Body of pancreas (tissue), 4 donors: ENCODE measurements around the gene CAPN5. TPM values are rescaled to one million over a fixed set of nuclear protein-coding genes. Genes with fewer than 3 reads are reported as not detected.

Experiments used
- ATAC-seq: fragments of 150-250 bp; one replicate; pipeline ENCODE4 v1.9.1; 2016
- DNase-seq, 4 donors: peaks; one replicate each; pipeline ENCODE4 v3.0.0-alpha.2; 2019
- H3K27ac ChIP-seq, 4 donors: fragments of 200-600 bp; sonication (generic); 1 replicate in 3 of 4; 2 replicates in 1 of 4; pipeline versions ENCODE4 v1.5.1 to v1.6.1; 2016 to 2019; ENCODE audit warnings: mild to moderate bottlenecking in 1 of 4, mixed read lengths in 1 of 4, moderate library complexity in 1 of 4
- H3K27me3 ChIP-seq, 2 donors: fragments of 200-600 bp; sonication (generic); one replicate each; pipeline ENCODE4 v1.6.0; 2016; ENCODE audit warnings: mild to moderate bottlenecking in 1 of 2
- H3K36me3 ChIP-seq, 2 donors: fragments of 200-600 bp; sonication (generic); replicated peaks in 1 of 2; 2 replicates each; pipeline ENCODE4 v1.5.1; 2016; ENCODE audit warnings: low read depth in 2 of 2; ENCODE audit not compliant: insufficient read depth in 1 of 2
- H3K4me1 ChIP-seq: fragments of 200-600 bp; sonication (generic); one replicate; pipeline ENCODE4 v1.6.0; 2016
- H3K4me3 ChIP-seq, 2 donors: fragments of 200-600 bp; sonication (generic); 1 replicate in 1 of 2; 2 replicates in 1 of 2; pipeline ENCODE4 v1.5.1; 2016 to 2019
- H3K9me3 ChIP-seq, 3 donors: fragments of 200-600 bp; sonication (generic); 1 replicate in 2 of 3; 2 replicates in 1 of 3; pipeline ENCODE4 v1.5.1; 2016
- POLR2A ChIP-seq, 3 donors: fragments of 450-650 bp; IDR thresholded peaks; one replicate each; pipeline ENCODE4 v1.6.1; 2016; ENCODE audit warnings: antibody characterized with exemption in 3 of 3, mild to moderate bottlenecking in 2 of 3
- WGBS, 2 donors: methylation state at CpG; one replicate each; pipeline ENCODE4 v1.1.5; 2017; 5-methylcytosine and 5-hydroxymethylcytosine counted together
- intact Hi-C: fragments of 100-400 bp; cut with DNase I; formaldehyde crosslinking; loops from one replicate; pipeline ENCODE4 v1.15.1; 2023
- total RNA-seq, 2 donors: library from RNA; depleted of rRNA; stranded (reverse); fragments of >200 nt; gene quantifications; one replicate each; pipeline ENCODE4 v1.1.0, GENCODE V29; 2016
- TF ChIP-seq, protein P1 (sequence below), 7 experiments: fragments of 450-650 bp in 4 of 7; fragments of 200-600 bp in 3 of 7; sonication (generic) in 3 of 7; IDR thresholded peaks; one replicate each; pipeline ENCODE4 v1.5.1; 2016 to 2019; ENCODE audit warnings: antibody characterized with exemption in 7 of 7

CAPN5 gene
- total RNA-seq, 2 donors from 2014 or later, result 7.8 to 13.8 TPM

DNA sequence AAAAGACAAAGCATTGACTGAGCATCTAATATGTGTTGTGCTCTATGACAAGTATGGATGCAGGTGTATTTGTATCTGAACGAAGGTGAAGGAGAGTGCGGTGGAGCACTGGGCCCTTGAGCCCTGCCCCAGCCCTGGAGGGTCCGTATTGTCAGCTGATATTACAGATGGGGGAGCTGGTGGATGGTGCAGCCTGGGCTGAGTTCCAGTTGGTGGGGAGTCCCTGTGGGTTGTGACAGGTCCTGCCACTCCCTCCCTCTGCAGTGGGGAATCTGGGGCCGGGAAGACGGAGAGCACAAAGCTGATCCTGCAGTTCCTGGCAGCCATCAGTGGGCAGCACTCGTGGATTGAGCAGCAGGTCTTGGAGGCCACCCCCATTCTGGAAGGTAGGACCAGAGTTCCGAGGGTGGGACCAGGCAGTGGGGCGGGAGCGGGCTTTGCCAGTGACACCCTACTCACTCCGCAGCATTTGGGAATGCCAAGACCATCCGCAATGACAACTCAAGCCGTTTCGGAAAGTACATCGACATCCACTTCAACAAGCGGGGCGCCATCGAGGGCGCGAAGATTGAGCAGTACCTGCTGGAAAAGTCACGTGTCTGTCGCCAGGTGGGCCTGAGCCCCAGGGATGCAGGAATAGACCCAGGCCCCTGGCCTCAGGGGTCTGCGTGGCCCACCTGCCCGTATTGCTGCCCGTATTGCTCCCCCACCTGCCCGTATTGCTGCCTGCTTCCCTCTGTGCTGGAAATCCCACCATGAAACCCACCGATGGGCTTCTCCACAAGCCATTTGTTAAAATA lies 89.8 kb downstream of the CAPN5 start:
- Histone ChIP-seq H3K4me3 (no peak overlapping the region), H3K4me1 (no peaks in the 10 kb centered on the region), H3K36me3 (no peaks in the 10 kb centered on the region), H3K27ac (no peak overlapping the region), H3K27me3 (no peaks in the 10 kb centered on the region), H3K9me3 (no peaks in the 10 kb centered on the region)
- intact Hi-C loops, result no loop called here
- ATAC-seq, result no peak
- no peak for DNase-seq
- 93 to 94% methylated on average over 16 to 26 of the region's 26 CpGs for WGBS, 2 donors
- TF ChIP-seq, protein P1, sequence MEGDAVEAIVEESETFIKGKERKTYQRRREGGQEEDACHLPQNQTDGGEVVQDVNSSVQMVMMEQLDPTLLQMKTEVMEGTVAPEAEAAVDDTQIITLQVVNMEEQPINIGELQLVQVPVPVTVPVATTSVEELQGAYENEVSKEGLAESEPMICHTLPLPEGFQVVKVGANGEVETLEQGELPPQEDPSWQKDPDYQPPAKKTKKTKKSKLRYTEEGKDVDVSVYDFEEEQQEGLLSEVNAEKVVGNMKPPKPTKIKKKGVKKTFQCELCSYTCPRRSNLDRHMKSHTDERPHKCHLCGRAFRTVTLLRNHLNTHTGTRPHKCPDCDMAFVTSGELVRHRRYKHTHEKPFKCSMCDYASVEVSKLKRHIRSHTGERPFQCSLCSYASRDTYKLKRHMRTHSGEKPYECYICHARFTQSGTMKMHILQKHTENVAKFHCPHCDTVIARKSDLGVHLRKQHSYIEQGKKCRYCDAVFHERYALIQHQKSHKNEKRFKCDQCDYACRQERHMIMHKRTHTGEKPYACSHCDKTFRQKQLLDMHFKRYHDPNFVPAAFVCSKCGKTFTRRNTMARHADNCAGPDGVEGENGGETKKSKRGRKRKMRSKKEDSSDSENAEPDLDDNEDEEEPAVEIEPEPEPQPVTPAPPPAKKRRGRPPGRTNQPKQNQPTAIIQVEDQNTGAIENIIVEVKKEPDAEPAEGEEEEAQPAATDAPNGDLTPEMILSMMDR (IDR thresholded peaks at IDR 0.05), result no peak
- TF ChIP-seq POLR2A (IDR thresholded peaks at IDR 0.05), result no peak

DNA sequence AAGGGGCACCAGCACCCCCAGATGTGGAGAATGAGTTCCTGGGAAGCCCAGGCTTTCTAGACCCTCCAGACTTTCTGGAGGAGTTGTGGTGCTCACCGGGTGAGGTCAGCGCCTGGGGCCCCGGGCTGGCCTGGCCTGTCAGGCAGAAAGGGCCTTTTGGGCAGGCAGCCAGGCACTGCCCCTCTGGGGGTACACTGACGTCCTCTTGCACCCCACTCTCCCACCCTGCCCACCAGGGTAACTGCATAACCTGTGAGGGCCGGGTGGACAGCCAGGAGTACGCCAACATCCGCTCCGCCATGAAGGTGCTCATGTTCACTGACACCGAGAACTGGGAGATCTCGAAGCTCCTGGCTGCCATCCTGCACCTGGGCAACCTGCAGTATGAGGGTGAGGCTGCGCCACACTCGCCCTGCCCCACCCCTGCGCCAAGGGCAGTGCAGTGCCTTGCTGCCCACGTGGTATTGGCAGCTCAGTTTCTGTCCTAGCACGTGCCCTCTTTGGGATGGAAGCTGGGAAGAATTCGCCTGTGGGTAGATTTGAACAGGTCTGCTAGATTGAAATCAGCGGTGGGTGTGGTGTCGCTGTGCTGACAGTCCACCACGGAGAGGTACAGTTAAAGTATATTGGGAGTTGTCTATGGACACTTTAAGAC lies 91.4 kb downstream of the CAPN5 start:
- no peaks in the 10 kb centered on the region for H3K9me3 ChIP-seq
- DNase-seq (no peak), ATAC-seq (no peak)
- intact Hi-C loops, result no loop called here
- no peak overlapping the region for H3K27ac ChIP-seq
- no peak overlapping the region for H3K4me3 ChIP-seq
- TF ChIP-seq POLR2A (IDR thresholded peaks at IDR 0.05), result no peak
- TF ChIP-seq, protein P1 (IDR thresholded peaks at IDR 0.05), result no peak
- no peaks in the 10 kb centered on the region for H3K36me3 ChIP-seq
- WGBS, 2 donors, result 87 to 92% methylated on average over 9 to 19 of the region's 19 CpGs
- H3K4me1 ChIP-seq, result no peaks in the 10 kb centered on the region
- H3K27me3 ChIP-seq, result no peaks in the 10 kb centered on the region

DNA sequence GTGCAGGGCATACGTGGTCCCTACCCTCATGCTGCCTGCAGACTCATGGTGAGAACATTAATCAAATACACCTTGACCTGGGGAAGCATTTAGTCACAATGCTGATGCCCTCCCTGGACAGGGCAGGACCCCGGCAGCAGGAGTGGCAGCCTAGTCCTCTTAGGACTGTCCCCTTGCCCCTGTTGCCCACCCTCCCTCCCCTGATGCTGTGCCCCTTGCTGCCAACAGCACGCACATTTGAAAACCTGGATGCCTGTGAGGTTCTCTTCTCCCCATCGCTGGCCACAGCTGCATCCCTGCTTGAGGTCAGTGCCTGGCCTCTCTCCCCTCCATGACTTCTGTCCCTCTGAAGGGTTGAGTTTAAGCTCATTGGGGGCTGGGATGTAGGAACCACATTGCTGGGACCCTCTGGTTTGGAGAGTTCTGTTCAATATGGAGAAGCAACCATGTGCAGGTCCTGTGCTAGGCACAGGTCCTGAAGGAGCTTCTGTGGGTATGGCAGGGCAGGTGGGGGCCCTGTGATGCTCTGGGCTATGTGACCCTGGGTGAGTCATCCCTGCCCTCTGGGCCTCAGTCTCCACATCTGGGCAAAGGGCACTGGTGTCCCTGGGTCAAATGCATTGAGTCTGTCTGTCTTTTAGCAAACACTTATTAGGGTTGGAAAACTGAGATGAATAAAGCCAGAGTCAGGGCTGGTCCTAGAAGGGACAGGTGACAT lies 92.6 kb downstream of the CAPN5 start:
- intact Hi-C loops, result no loop called here
- Histone ChIP-seq H3K9me3 (no peaks in the 10 kb centered on the region), H3K4me1 (no peaks in the 10 kb centered on the region), H3K27me3 (no peaks in the 10 kb centered on the region), H3K4me3 (no peak overlapping the region), H3K27ac (no peak overlapping the region), H3K36me3 (no peaks in the 10 kb centered on the region)
- DNase-seq (no peak), ATAC-seq (no peak)
- no peak for TF ChIP-seq POLR2A (IDR thresholded peaks at IDR 0.05)
- TF ChIP-seq, protein P1 (IDR thresholded peaks at IDR 0.05), result no peak
- 79 to 95% methylated on average over 4 of the region's 4 CpGs for WGBS, 2 donors

DNA sequence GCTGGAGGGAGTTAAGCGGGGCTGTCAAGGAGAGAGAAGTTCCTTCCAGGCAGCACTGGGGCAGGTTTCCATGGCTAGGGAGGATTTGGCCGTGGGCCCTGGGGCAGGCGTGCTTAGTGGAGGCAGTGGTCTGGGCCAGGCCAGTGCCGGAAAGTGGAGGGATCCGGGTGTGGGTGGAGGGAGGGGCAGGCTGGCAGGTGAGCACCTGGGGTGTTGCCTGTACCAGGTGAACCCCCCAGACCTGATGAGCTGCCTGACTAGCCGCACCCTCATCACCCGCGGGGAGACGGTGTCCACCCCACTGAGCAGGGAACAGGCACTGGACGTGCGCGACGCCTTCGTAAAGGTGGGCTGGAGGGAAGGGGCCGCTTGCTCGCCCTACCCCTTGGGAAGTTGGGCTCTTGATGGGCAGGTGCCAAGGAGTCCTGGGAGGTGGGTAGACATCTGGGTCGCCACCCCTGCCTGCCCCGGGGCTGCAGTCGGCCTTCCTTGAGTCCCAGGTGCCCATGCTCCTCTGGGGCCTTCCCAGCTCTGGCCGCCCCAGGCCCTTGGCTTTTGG lies 93.2 kb downstream of the CAPN5 start:
- H3K36me3 ChIP-seq, result no peaks in the 10 kb centered on the region
- TF ChIP-seq POLR2A (IDR thresholded peaks at IDR 0.05), result no peak
- TF ChIP-seq, protein P1 (IDR thresholded peaks at IDR 0.05), result no peak
- no peak overlapping the region for H3K4me3 ChIP-seq
- DNase-seq, result no peak
- no peak overlapping the region for H3K27ac ChIP-seq
- intact Hi-C loops, result no loop called here
- H3K4me1 ChIP-seq, result no peaks in the 10 kb centered on the region
- H3K9me3 ChIP-seq, result no peaks in the 10 kb centered on the region
- no peak for ATAC-seq
- H3K27me3 ChIP-seq, result no peaks in the 10 kb centered on the region
- 93% methylated on average over 16 to 20 of the region's 20 CpGs for whole genome bisulfite sequencing, 2 donors
